HepG2 (cell line): Measurements from ENCODE around the gene CLEC10A. TPM values are rescaled to one million over a fixed set of nuclear protein-coding genes. Genes with fewer than 3 reads are reported as not detected.

Experiments used
- ATAC-seq: fragments of 200-7000 bp; cut with Tn5 transposase; 3 replicates; pipeline ENCODE4 v1.9.1; 2020; ENCODE audit warnings: mild to moderate bottlenecking, moderate library complexity
- BruUV-seq: library from RNA; stranded (reverse); fragments of 400-500 nt; replicated peaks from 2 replicates; lab custom pipeline; 2021; lab: Mats Ljungman, UMichigan
- CTCF ChIA-PET: fragments of 300-600 bp; formaldehyde crosslinking; extraction: SDS; loops from one replicate; lab custom pipeline; 2021; ENCODE audit warnings: low total read pairs, inconsistent platforms, low intra/inter-chr PET ratio; lab: Yijun Ruan, JAX
- POLR2A ChIA-PET: fragments of 350-600 bp; sonication (Branson Sonifier 250); formaldehyde crosslinking; loops from one replicate; lab custom pipeline; 2020; ENCODE audit warnings: antibody characterized with exemption, inconsistent platforms; lab: Yijun Ruan, JAX
- DNase-seq: peaks from one replicate; pipeline ENCODE4 v3.0.0-alpha.2; 2015; ENCODE audit warnings: low spot score
- FAIRE-seq: peaks from 3 replicates; lab custom pipeline; 2011; peaks lifted over from hg19 to GRCh38; lab: Jason Lieb, UNC
- H2AFZ ChIP-seq: one replicate; pipeline ENCODE4 v1.6.1; 2011; ENCODE audit warnings: low read length, inconsistent platforms
- H3K27ac ChIP-seq: fragments of 300-600 bp; 3 replicates; pipeline ENCODE4 v1.8.0; 2011; ENCODE audit warnings: mixed run types, mild to moderate bottlenecking, mixed read lengths, low read length, inconsistent platforms; ENCODE audit not compliant: insufficient read depth; ENCODE audit errors: extremely low read length
- H3K27me3 ChIP-seq, 2 experiments: fragments of 200-600 bp in 1 of 2; 2 replicates in 1 of 2; 3 replicates in 1 of 2; pipeline versions ENCODE4 v1.6.0 to v1.8.0; 2011; ENCODE audit warnings: low read length in 2 of 2, mild to moderate bottlenecking in 2 of 2, moderate library complexity in 2 of 2, inconsistent platforms in 1 of 2; ENCODE audit not compliant: insufficient read depth in 2 of 2, control insufficient read depth in 1 of 2
- H3K36me3 ChIP-seq, 2 experiments: fragments of 200-600 bp in 1 of 2; replicated peaks in 1 of 2; 2 replicates in 1 of 2; 3 replicates in 1 of 2; pipeline versions ENCODE4 v1.5.1 to v1.8.0; 2011; ENCODE audit warnings: low read length in 2 of 2, inconsistent platforms in 1 of 2; ENCODE audit not compliant: insufficient read depth in 2 of 2, control insufficient read depth in 1 of 2
- H3K4me1 ChIP-seq: 2 replicates; pipeline ENCODE4 v1.5.1; 2012; ENCODE audit warnings: low read length, inconsistent platforms; ENCODE audit not compliant: insufficient read depth
- H3K4me2 ChIP-seq: 2 replicates; pipeline ENCODE4 v1.6.0; 2011; ENCODE audit warnings: low read depth, low read length, inconsistent platforms
- H3K4me3 ChIP-seq, 3 experiments: fragments of 200-600 bp in 1 of 3; sonication (generic), shearing (Covaris generic) in 1 of 3; replicated peaks in 1 of 3; 2 replicates each; pipeline ENCODE4 v1.5.1; 2011 to 2016; ENCODE audit warnings: low read length in 3 of 3, inconsistent platforms in 2 of 3, low read depth in 2 of 3, mild to moderate bottlenecking in 2 of 3, control low read depth in 1 of 3, mixed read lengths in 1 of 3; ENCODE audit not compliant: insufficient read depth in 1 of 3
- H3K79me2 ChIP-seq: one replicate; pipeline ENCODE4 v1.6.1; 2011; ENCODE audit warnings: low read length, inconsistent platforms; ENCODE audit not compliant: insufficient read depth
- H3K9ac ChIP-seq: 2 replicates; pipeline ENCODE4 v1.6.0; 2011; ENCODE audit warnings: mild to moderate bottlenecking, low read depth, low read length, inconsistent platforms; ENCODE audit not compliant: insufficient read depth
- H3K9me3 ChIP-seq: 2 replicates; pipeline ENCODE4 v1.5.1; 2012; ENCODE audit warnings: mild to moderate bottlenecking, low read length
- H4K20me1 ChIP-seq: 2 replicates; pipeline ENCODE4 v1.6.0; 2011; ENCODE audit warnings: inconsistent platforms, mild to moderate bottlenecking, low read length, moderate library complexity; ENCODE audit not compliant: insufficient read depth
- CHCHD3 ChIP-seq: sonication (generic); formaldehyde crosslinking; IDR thresholded peaks from 2 replicates; pipeline ENCODE4 v1.8.0; 2022; ENCODE audit warnings: mild to moderate bottlenecking, missing genetic modification reagents, moderate library complexity
- DMAP1 ChIP-seq: IDR thresholded peaks from 2 replicates; pipeline ENCODE4 v1.6.1; 2016
- ERF ChIP-seq: IDR thresholded peaks from 2 replicates; pipeline ENCODE4 v1.6.1; 2018; ENCODE audit warnings: missing biosample characterization, missing genetic modification reagents
- ETV6 ChIP-seq: sonication (generic); formaldehyde crosslinking; conservative IDR thresholded peaks from 2 replicates; pipeline ENCODE4 v1.4.0; 2020; ENCODE audit warnings: missing genetic modification reagents
- HMG20B ChIP-seq: conservative IDR thresholded peaks from 2 replicates; pipeline ENCODE4 v1.6.1; 2016; ENCODE audit warnings: missing genetic modification reagents, missing compliant biosample characterization
- HNRNPL ChIP-seq: fragments of 200-400 bp; formaldehyde crosslinking; IDR thresholded peaks from 2 replicates; pipeline ENCODE4 v1.6.1; 2017; ENCODE audit warnings: mild to moderate bottlenecking, low read depth, low read length
- KDM4B ChIP-seq: sonication (generic); formaldehyde crosslinking; IDR thresholded peaks from 2 replicates; pipeline ENCODE4 v1.4.0; 2020; ENCODE audit warnings: missing genetic modification reagents
- NR2F6 ChIP-seq, 2 experiments: IDR thresholded peaks; 2 replicates each; pipeline ENCODE4 v1.6.1; 2016; ENCODE audit warnings: antibody characterized with exemption in 1 of 2, mild to moderate bottlenecking in 1 of 2
- PHF21A ChIP-seq: sonication (generic); formaldehyde crosslinking; IDR thresholded peaks from 2 replicates; pipeline ENCODE4 v1.5.0; 2020; ENCODE audit warnings: mild to moderate bottlenecking, missing genetic modification reagents
- RARG ChIP-seq: sonication (generic); formaldehyde crosslinking; IDR thresholded peaks from 2 replicates; pipeline ENCODE4 v1.4.0; 2020; ENCODE audit warnings: low read depth, mild to moderate bottlenecking, missing genetic modification reagents
- SMYD3 ChIP-seq: sonication (generic); formaldehyde crosslinking; IDR thresholded peaks from 2 replicates; pipeline ENCODE4 v1.8.1; 2023; ENCODE audit warnings: mild to moderate bottlenecking, missing genetic modification reagents
- TEAD3 ChIP-seq: optimal IDR thresholded peaks from 2 replicates; pipeline ENCODE3; 2016; ENCODE audit warnings: borderline replicate concordance
- ZFX ChIP-seq: sonication (generic); formaldehyde crosslinking; IDR thresholded peaks from 2 replicates; pipeline ENCODE4 v1.4.0; 2020; ENCODE audit warnings: mild to moderate bottlenecking, low read depth, missing genetic modification reagents, moderate library complexity
- ZNF333 ChIP-seq: sonication (generic); formaldehyde crosslinking; IDR thresholded peaks from 2 replicates; pipeline ENCODE4 v1.4.0; 2020; ENCODE audit warnings: mild to moderate bottlenecking, missing genetic modification reagents, borderline replicate concordance
- WGBS: methylation state at CpG from one replicate; pipeline ENCODE4 v1.1.6; 2017; ENCODE audit warnings: low lambda C conversion rate; 5-methylcytosine and 5-hydroxymethylcytosine counted together
- in situ Hi-C: cut with HindIII; loops from 2 replicates; pipeline ENCODE4 v1.10.0; 2017; ENCODE audit warnings: low pct_unique_long_range_greater_than_20kb; ENCODE audit not compliant: extremely low pct_ligation_motif_present
- intact Hi-C: fragments of 100-400 bp; cut with micrococcal nuclease; formaldehyde crosslinking; loops from one replicate; pipeline ENCODE4 v1.10.0; 2022; ENCODE audit not compliant: unreplicated experiment
- polyA plus RNA-seq, 8 experiments: library from polyadenylated mRNA; depleted of rRNA in 3 of 8; stranded (reverse) in 7 of 8; unstranded in 1 of 8; fragments of >200 nt; fragmentation: Illumina TruSeq in 4 of 8; extraction: Trizol in 4 of 8; gene quantifications; 2 replicates each; pipeline versions ENCODE4 v1.2.1 to v1.2.3, GENCODE V29; 2011 to 2016; ENCODE audit warnings: low read depth in 4 of 8, missing spikeins in 1 of 8, mixed read lengths in 1 of 8; ENCODE audit not compliant: insufficient read depth in 1 of 8
- total RNA-seq, 5 experiments: library from RNA; depleted of rRNA; stranded (reverse); fragments of >200 nt; fragmentation: Illumina TruSeq; extraction: Trizol; gene quantifications; 2 replicates each; pipeline ENCODE4 v1.2.3, GENCODE V29; 2016; ENCODE audit warnings: low read depth in 1 of 5
- TF ChIP-seq, protein P1 (sequence below): sonication (generic); formaldehyde crosslinking; IDR thresholded peaks from 2 replicates; pipeline ENCODE4 v1.4.0; 2020; ENCODE audit warnings: missing genetic modification reagents, borderline replicate concordance
- TF ChIP-seq, protein P2 (sequence below): sonication (generic); formaldehyde crosslinking; IDR thresholded peaks from 2 replicates; pipeline ENCODE4 v1.8.0; 2022; ENCODE audit warnings: mild to moderate bottlenecking, missing genetic modification reagents; ENCODE audit not compliant: insufficient replicate concordance

CLEC10A gene
- total and polyA plus RNA-seq, 2 of the 13 experiments (the other 11 are each of a cell fraction or from before 2014, with no cell fraction given): 0.33 TPM; not detected in 1

DNA sequence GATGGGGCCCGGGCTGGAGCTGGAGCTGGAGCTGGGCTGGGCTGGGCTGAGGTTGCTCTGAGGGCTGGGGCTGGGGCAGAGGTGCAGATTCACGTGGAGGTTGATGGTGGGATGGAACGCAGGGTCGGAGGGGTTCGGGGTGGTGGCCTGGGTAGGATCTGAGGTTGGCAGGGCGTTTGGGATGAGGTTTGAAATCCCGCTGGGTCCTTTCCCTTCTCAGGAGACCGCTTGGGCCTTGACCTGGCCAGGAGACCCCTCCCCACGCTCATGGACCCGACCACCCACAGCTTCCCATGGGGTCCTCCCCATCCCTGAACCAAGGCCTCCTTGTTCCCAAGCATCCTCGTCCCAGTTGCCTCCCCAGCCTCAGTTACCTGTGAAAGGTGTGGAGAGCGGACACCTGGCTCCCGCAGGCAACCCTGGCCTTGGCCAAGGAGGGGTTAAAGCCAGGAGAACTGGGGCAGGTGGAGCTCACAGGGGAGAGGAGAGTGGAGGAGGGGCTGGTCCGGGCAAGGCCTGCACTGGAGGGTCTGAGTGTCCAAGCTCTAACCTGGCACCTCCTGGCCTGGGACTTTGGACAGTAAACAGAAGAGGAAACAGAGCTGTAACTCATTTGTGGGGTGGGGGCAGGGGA, 34.3 kb upstream of the CLEC10A start, which contains the start of gene ASGR2:
ASGR2 (minus strand) TSS at position 582 of the 634 bp plus-strand sequence. CDS start 582 bp downstream, outside the sequence.
- peaks cover 56% of the 10 kb centered on the region for H3K79me2 ChIP-seq
- ChIA-PET POLR2A (interaction anchor here (0.6 to 3.7 kb wide), 45 partner anchors 8 to 413 kb away, joined by 3 to 77 read pairs (median 6); partner anchors contain the start of genes ACADVL, ASGR1, DLG4 and DVL2), CTCF (no interaction called here)
- peak within 1 kb of the TSS; percentile 98 for H3K27ac ChIP-seq
- peaks cover 0 to 5% of the 10 kb centered on the region in 2 experiments; a peak in 1 of 5 replicates for H3K27me3 ChIP-seq
- no peaks in the 10 kb centered on the region for H3K9me3 ChIP-seq
- peaks cover 88% of the 10 kb centered on the region for H3K4me1 ChIP-seq
- FAIRE-seq (peak; percentile 81), ATAC-seq (peak; percentile 92), DNase-seq (peak; percentile 98)
- intact Hi-C loops (loop anchor here (2.0 kb wide), 1 partner anchor 18 kb away; no protein-coding TSS in a partner anchor), in situ Hi-C loops (no loop called here)
- H2AFZ ChIP-seq: no peak within 1 kb of the TSS
- H3K9ac ChIP-seq: peak within 1 kb of the TSS; percentile 97
- H3K4me3 ChIP-seq: peak within 1 kb of the TSS; percentile 86 to 99 (median 88)
- H3K4me2 ChIP-seq: peak within 1 kb of the TSS; percentile 100
- peaks cover 10% of the 10 kb centered on the region for H4K20me1 ChIP-seq
- WGBS: 0% methylated on average over 10 of the region's 14 CpGs
- BruUV-seq: no TSS peak
- peaks cover 0 to 13% of the 10 kb centered on the region in 2 experiments; a peak in 3 of 5 replicates for H3K36me3 ChIP-seq
- peak; percentile 24; the same call in 1 of the 2 replicates for TF ChIP-seq ZNF333 (CRISPR knock-in tag)
- peak; percentile 86 for TF ChIP-seq HNRNPL
- peak; percentile 93 for TF ChIP-seq ERF (CRISPR knock-in tag)
- TF ChIP-seq NR2F6 (IDR thresholded peaks at IDR 0.05): peak; percentile 76
- TF ChIP-seq NR2F6 (CRISPR knock-in tag; IDR thresholded peaks at IDR 0.05): peak; percentile 86
- peak; percentile 97 for TF ChIP-seq ZFX (CRISPR knock-in tag)
- TF ChIP-seq CHCHD3 (CRISPR knock-in tag): peak; percentile 15; the same call in 1 of the 2 replicates
- peak; percentile 78 for TF ChIP-seq HMG20B
- TF ChIP-seq PHF21A (CRISPR knock-in tag): peak; percentile 95
- TF ChIP-seq, protein P1, sequence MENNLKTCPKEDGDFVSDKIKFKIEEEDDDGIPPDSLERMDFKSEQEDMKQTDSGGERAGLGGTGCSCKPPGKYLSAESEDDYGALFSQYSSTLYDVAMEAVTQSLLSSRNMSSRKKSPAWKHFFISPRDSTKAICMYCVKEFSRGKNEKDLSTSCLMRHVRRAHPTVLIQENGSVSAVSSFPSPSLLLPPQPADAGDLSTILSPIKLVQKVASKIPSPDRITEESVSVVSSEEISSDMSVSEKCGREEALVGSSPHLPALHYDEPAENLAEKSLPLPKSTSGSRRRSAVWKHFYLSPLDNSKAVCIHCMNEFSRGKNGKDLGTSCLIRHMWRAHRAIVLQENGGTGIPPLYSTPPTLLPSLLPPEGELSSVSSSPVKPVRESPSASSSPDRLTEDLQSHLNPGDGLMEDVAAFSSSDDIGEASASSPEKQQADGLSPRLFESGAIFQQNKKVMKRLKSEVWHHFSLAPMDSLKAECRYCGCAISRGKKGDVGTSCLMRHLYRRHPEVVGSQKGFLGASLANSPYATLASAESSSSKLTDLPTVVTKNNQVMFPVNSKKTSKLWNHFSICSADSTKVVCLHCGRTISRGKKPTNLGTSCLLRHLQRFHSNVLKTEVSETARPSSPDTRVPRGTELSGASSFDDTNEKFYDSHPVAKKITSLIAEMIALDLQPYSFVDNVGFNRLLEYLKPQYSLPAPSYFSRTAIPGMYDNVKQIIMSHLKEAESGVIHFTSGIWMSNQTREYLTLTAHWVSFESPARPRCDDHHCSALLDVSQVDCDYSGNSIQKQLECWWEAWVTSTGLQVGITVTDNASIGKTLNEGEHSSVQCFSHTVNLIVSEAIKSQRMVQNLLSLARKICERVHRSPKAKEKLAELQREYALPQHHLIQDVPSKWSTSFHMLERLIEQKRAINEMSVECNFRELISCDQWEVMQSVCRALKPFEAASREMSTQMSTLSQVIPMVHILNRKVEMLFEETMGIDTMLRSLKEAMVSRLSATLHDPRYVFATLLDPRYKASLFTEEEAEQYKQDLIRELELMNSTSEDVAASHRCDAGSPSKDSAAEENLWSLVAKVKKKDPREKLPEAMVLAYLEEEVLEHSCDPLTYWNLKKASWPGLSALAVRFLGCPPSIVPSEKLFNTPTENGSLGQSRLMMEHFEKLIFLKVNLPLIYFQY (CRISPR knock-in tag): peak; percentile 27; the same call in 1 of the 2 replicates
- 0 out of 2 replicates have a peak, but pooled peaks have one; percentile 40 for TF ChIP-seq KDM4B
- no peak for TF ChIP-seq RARG
- TF ChIP-seq TEAD3 (CRISPR knock-in tag): peak; percentile 36
- TF ChIP-seq DMAP1 (CRISPR knock-in tag): peak; percentile 76
- TF ChIP-seq SMYD3: peak; percentile 77; the same call in 1 of the 2 replicates
- 0 out of 2 replicates have a peak, but pooled peaks have one; percentile 29 for TF ChIP-seq ETV6 (CRISPR knock-in tag)
- TF ChIP-seq, protein P2, sequence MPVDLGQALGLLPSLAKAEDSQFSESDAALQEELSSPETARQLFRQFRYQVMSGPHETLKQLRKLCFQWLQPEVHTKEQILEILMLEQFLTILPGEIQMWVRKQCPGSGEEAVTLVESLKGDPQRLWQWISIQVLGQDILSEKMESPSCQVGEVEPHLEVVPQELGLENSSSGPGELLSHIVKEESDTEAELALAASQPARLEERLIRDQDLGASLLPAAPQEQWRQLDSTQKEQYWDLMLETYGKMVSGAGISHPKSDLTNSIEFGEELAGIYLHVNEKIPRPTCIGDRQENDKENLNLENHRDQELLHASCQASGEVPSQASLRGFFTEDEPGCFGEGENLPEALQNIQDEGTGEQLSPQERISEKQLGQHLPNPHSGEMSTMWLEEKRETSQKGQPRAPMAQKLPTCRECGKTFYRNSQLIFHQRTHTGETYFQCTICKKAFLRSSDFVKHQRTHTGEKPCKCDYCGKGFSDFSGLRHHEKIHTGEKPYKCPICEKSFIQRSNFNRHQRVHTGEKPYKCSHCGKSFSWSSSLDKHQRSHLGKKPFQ (CRISPR knock-in tag): peak; percentile 13
